ENCODE data around the gene POC1A.

The POC1A gene

DNA sequence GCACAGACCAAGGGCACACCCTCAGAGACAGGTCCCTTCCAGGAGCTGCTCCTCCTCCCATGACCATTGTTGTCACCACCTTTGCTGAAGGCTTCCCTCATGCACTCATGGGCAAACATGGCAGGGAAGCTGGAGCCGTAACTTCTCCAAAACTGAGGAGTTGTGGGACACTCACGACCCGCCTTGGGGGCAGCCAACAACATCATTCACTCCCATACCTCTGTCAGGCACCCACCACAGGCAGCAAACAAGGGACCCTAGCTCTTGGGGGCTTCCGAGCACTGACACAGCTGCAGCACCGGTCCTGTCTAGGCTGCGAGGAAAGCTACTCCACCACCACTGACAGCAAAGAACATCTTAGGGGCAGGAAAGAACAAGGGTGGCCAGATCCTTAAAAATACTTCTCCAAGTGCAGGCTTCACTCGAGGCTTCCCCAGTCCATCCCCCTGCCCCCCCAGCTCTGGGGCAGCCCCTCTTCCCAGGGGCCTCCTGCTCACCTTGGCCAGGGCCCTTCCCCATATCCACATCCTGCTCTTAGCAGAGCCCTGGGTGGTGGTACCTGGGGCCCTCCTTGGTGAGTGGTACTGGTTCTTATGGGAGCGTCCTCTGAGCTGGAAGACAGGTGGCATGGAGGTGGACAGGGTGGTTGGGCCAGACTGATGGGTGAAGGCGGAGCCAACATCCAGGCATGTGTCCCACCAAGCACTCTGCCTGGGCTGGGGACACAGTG lies 69.8 kb downstream of the POC1A start:
- DNase-seq (ENCODE audit: low spot score), result no peak
- in situ Hi-C loops (cut with MboI; ENCODE audit: low sequenced_read_pairs, unreplicated experiment), result no loop called here
- TF ChIP-seq, protein P1, sequence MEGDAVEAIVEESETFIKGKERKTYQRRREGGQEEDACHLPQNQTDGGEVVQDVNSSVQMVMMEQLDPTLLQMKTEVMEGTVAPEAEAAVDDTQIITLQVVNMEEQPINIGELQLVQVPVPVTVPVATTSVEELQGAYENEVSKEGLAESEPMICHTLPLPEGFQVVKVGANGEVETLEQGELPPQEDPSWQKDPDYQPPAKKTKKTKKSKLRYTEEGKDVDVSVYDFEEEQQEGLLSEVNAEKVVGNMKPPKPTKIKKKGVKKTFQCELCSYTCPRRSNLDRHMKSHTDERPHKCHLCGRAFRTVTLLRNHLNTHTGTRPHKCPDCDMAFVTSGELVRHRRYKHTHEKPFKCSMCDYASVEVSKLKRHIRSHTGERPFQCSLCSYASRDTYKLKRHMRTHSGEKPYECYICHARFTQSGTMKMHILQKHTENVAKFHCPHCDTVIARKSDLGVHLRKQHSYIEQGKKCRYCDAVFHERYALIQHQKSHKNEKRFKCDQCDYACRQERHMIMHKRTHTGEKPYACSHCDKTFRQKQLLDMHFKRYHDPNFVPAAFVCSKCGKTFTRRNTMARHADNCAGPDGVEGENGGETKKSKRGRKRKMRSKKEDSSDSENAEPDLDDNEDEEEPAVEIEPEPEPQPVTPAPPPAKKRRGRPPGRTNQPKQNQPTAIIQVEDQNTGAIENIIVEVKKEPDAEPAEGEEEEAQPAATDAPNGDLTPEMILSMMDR (IDR thresholded peaks at IDR 0.05; ENCODE audit: borderline replicate concordance, control extremely low read depth, extremely low read depth, insufficient read depth, missing control alignments), result no peak

DNA sequence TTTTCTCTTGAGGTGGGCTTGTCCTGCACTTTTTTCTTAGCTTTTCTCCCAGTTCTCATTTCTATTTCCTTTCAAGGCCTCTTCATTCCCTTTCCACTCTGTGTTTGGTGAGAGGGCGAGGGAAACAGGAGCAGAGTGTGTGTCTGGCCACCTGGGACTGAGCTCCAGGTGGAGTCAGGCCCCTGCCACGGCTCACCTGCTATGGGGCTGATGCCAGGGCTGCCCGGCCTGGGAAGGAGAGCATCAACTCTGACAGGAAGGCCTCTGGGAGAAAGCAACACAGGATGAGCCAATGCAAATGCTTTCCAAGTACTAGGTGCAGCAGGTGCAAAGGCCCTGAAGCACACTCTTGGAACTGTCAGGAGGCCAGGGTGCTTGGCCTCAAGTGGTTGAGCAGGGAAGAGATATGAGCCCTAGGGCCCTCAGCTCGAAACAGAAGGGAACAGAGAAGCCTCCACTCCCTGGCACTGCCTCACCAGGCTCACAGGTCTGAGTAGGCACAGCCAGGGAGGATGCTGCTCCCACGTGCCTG lies 70.6 kb downstream of the POC1A start:
- DNase-seq (ENCODE audit: low spot score), result no peak
- TF ChIP-seq, protein P1 (IDR thresholded peaks at IDR 0.05; ENCODE audit: borderline replicate concordance, control extremely low read depth, extremely low read depth, insufficient read depth, missing control alignments), result no peak
- in situ Hi-C loops (cut with MboI; ENCODE audit: low sequenced_read_pairs, unreplicated experiment), result no loop called here

DNA sequence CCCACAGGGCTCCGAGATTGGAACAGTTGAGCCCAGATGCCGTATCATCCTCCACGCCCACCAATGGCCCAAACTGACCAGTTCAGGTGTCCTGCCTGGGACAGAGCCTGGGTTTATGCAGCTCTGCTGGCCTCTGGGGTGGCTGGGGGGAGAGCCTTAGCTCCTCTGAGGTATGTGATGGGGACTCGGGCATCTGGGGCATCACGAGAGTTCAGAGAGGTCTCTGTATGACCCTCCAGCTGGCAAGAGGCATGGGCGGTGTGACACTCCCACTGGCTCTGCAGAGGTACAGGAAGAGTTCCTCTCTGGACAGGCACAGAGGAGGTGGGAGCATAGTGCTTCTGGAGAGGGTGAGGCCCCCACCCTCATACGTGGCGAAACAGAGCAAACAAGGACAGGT lies 71.3 kb downstream of the POC1A start:
- in situ Hi-C loops (cut with MboI; ENCODE audit: low sequenced_read_pairs, unreplicated experiment), result no loop called here
- no peak for DNase-seq (ENCODE audit: low spot score)
- TF ChIP-seq, protein P1 (IDR thresholded peaks at IDR 0.05; ENCODE audit: borderline replicate concordance, control extremely low read depth, extremely low read depth, insufficient read depth, missing control alignments), result no peak

DNA sequence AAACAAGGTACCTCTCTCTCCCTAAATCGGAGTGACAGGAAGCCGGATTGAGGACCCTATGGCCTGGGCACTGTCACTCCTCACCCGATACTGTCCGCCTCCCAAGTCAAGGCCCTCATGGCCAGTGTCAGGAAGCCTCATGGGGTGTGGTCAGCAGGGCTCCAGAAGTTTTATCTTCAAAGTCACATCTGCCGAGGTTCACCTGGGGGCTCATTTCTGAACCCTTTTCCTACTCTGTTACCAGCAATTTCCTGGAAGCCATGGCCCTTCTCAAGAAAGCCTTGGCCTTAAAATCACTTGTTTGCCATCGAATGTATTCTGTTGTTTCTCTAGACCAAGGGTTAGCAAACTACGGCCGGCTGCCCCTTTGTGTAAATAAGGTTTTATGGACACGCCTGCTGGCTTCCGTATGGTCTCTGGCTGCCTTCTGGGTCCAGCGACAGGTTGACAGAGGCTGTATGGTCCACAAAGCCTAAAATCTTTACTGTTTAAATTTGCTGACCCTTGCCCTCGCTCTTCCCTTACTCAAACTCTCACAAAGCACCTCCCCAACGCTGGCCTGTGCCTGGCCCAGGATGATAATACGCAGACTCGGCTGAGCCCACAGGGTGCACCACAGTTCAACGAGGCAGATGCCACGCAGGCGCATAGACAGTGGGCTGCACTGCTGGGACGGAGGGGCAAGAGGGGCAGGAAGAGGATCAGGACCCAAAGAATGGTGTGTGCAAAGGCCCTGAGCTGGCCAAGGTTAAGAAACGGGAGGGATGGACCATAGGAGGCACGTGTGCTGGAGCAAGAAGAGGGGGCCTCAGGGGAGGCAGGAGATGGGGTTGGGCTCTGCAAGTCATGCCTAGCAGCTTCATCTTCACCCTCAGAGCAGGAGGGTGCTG lies 73.1 kb downstream of the POC1A start:
- DNase-seq (ENCODE audit: low spot score), result no peak
- in situ Hi-C loops (cut with MboI; ENCODE audit: low sequenced_read_pairs, unreplicated experiment), result no loop called here
- TF ChIP-seq, protein P1 (IDR thresholded peaks at IDR 0.05; ENCODE audit: borderline replicate concordance, control extremely low read depth, extremely low read depth, insufficient read depth, missing control alignments), result no peak

DNA sequence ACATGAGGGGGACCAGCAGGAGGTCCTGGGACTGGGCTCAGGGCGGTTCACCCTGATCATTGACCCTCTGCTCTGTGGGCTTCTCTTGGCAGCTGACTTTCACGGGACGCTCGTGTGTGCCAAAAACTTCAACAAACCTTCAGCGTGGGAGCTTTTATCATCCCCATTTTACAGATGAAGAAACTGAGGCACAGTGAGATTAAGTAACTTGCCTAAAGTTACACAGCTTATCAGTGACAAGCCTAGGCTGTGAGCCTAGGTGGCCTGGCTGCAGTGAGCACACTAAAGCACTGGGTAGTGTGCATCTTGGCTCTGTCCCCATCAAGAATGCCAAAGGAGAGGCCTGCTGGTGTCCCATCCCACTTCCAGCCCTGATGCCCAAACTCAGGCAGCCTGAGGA lies 74.3 kb downstream of the POC1A start:
- no peak for DNase-seq (ENCODE audit: low spot score)
- in situ Hi-C loops (cut with MboI; ENCODE audit: low sequenced_read_pairs, unreplicated experiment), result no loop called here
- TF ChIP-seq, protein P1 (IDR thresholded peaks at IDR 0.05; ENCODE audit: borderline replicate concordance, control extremely low read depth, extremely low read depth, insufficient read depth, missing control alignments), result no peak

DNA sequence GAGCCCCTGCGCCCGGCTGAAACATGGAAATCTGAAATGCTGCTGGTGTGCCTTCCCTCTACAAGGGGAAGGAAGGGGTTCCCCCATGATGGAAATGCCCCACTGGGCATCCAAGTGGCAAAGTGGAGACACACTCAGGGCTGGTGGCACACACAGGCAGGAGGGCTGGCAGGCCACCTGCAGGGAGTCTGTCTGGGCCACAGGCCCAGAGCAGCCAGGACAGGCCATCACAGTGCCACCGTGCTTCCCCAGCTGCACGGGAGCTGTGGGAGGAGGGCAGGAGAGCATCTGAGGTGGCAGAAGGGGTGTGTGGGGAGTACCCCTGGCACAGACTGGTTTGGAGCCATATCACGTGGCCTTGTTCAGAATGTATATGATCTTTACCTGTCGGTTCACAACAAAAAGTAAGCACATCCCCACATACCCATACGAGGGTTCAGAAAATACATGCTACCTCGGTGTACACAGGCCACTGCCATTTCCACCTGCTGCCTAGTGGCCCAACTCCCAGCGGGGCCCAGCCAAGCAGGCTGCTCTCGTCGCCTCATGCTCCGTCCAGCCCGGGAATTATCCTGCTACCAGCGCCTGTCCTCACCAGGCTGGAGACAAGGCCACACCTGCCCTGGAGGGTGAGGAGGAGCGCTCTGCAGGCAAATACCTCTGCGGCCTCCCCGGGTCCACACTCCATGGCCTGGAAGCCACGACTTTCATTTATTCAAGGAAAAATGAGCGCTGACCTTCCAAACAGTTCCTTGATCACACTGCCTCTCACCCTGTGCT lies 75.3 kb downstream of the POC1A start:
- TF ChIP-seq, protein P1 (IDR thresholded peaks at IDR 0.05; ENCODE audit: borderline replicate concordance, control extremely low read depth, extremely low read depth, insufficient read depth, missing control alignments), result no peak
- no peak for DNase-seq (ENCODE audit: low spot score)
- in situ Hi-C loops (cut with MboI; ENCODE audit: low sequenced_read_pairs, unreplicated experiment), result no loop called here
